ENCODE measurements around the gene CUX1. TPM values are rescaled to one million over a fixed set of nuclear protein-coding genes. Genes with fewer than 3 reads are reported as not detected.
"Not testable (repeated sequence)": the region's sequence is repeated elsewhere in the genome, so short reads cannot be mapped to it uniquely, and the experiment has no call there.

Gene CUX1
- polyA plus RNA-seq, 3 donors from 2014 or later: 3.1 to 25.9 (median 12.5) TPM

- H3K9me3 Mint-ChIP-seq: no peaks in the 10 kb centered on the region
- peaks cover 1 to 9% (median 2%) of the 10 kb centered on the region in 3 donors for H3K27me3 Mint-ChIP-seq (ENCODE audit: low read depth in 3 of 3)
- peaks cover 4 to 5% of the 10 kb centered on the region in 2 donors for H3K4me1 Mint-ChIP-seq
- DNase-seq: no peak
- H3K4me3 Mint-ChIP-seq: no peak overlapping the region
- no peaks in the 10 kb centered on the region for H3K36me3 Mint-ChIP-seq
- H3K27ac Mint-ChIP-seq: no peak overlapping the region
Measured at GRCh38 chr7:102291056-102291915, 473.9 kb downstream of the CUX1 start.

DNA sequence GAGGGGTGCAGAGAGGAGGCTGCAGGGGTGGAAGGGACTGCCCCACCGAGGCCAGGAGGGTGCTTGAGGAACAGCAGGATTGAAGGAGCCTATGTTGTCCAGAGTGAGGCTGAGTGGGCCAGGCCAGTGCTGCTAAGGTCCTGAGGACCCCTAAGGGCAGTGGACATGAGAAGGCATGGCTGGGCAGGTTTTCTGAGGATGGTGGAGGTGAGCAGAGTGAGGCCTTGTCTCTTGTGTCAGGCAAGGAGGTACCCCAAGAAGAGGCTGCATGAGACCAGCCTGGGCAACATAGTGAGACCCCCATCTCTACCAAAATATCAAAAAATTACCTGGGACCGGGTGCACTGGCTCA lies 474.5 kb downstream of the CUX1 start:
- no peak overlapping the region for H3K4me3 Mint-ChIP-seq
- no peak for DNase-seq
- H3K9me3 Mint-ChIP-seq: no peaks in the 10 kb centered on the region
- peaks cover 1 to 10% (median 2%) of the 10 kb centered on the region in 3 donors for H3K27me3 Mint-ChIP-seq (ENCODE audit: low read depth in 3 of 3)
- H3K36me3 Mint-ChIP-seq: no peaks in the 10 kb centered on the region
- no peak overlapping the region for H3K27ac Mint-ChIP-seq
- peaks cover 4 to 5% of the 10 kb centered on the region in 2 donors for H3K4me1 Mint-ChIP-seq

DNA sequence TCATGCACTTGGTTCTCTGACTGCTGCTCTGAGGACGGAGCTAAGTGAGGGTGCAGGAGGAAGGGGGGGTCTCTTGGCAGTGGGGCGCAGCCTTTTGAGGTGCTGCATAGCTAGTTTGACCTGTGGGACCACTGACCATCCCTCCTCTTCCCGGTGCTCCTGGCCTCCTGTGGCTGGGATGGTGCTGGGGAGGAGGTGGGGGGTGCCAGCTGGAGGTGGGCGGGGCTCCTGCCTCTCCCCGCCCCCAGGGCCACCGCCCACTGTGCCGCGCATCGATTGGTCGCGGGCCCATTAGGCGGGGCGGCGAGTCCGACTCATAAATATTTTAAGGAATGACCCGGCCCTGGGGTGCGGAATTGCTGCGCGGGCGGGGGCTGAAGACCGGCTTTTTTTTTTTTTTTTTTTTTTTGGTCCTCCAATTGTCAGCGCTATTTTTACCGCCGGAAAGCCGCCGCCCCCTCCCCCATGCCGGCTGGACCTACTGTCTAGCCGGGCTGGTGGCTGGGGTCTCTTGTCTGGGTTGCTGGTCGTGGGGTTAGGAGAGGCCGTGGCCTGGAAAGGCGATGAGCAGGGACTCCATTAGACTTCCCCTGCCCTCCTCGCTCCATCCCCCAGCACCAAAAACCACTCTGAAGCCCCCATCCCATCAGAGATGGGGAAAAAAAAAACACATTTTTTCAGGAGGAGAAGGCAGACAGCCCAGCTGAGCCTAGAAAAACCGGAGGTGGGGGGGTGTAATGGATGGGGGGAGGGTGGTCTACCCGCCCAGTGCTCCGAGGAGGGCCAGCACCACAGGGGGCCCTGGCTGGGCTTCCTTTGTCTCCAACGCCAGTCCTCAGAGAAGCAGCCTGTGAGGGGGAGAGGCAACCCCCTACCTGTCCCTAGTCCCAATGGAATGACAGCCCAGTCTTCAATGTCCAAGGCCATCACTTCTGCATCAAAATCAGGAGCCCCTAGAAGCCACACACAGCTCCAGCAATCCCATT lies 475.7 kb downstream of the CUX1 start:
- no peak for DNase-seq
- Mint-ChIP-seq H3K4me1 (peaks cover 4 to 5% of the 10 kb centered on the region in 2 donors), H3K27me3 (ENCODE audit: low read depth in 3 of 3) (peaks cover 2 to 14% (median 3%) of the 10 kb centered on the region in 3 donors), H3K36me3 (no peaks in the 10 kb centered on the region), H3K4me3 (no peak overlapping the region), H3K27ac (no peak overlapping the region), H3K9me3 (no peaks in the 10 kb centered on the region)

GRCh38 chr7:102294589-102294988 lies 477.2 kb downstream of the CUX1 start:
- Mint-ChIP-seq H3K4me1 (no peaks in the 10 kb centered on the region), H3K36me3 (no peaks in the 10 kb centered on the region), H3K9me3 (no peaks in the 10 kb centered on the region), H3K27me3 (ENCODE audit: low read depth in 3 of 3) (peaks cover 2 to 15% (median 3%) of the 10 kb centered on the region in 3 donors), H3K4me3 (no peak overlapping the region), H3K27ac (no peak overlapping the region)
- DNase-seq: no peak

DNA sequence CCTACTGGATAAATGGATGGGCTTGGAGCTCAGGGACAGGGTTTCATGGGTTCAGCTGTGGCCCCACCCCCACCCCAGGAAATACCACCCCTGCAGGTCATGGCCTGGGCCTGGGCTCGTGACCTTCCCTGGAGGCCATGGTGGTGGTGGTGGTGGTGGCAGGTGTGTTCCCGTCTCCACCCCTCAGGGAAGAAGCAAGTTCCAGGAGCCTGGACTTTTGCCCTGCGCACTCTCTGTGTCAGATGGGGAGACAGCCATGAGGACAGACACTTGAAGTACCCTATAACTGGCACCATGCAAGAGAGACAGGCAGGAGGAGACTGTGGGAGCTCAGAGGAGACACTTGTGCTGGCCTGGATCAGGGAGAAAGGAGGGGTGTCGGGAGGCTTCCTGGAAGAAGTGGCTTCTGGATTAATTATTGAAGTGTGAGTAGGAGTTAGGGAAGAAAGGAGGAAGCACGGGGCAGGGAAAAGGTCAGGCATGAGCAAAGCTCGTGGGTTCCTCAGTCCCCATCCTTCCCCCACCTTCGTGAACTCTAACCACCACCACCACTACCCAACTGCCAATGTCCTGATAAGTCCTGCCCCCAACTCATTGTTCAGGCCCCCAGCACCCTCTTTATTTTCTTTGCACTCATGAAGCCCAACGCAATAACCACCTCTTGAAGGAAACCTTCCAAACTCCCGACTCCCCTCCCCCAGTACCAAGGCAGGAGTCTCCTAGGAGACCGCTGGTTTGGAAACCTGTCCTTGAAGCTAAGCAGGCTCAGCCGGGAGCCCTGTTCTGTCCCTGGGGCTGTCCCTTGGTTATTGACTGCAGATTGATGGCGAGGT lies 478.1 kb downstream of the CUX1 start:
- Mint-ChIP-seq H3K4me3 (no peak overlapping the region), H3K27ac (no peak overlapping the region), H3K27me3 (ENCODE audit: low read depth in 3 of 3) (peaks cover 2 to 13% (median 3%) of the 10 kb centered on the region in 3 donors), H3K9me3 (no peaks in the 10 kb centered on the region), H3K36me3 (no peaks in the 10 kb centered on the region), H3K4me1 (no peaks in the 10 kb centered on the region)
- DNase-seq: no peak

GRCh38 chr7:102296179-102296438 lies 478.7 kb downstream of the CUX1 start:
- Mint-ChIP-seq H3K36me3 (no peaks in the 10 kb centered on the region), H3K27me3 (ENCODE audit: low read depth in 3 of 3) (peaks cover 2 to 13% (median 3%) of the 10 kb centered on the region in 3 donors), H3K4me3 (no peak overlapping the region), H3K4me1 (no peaks in the 10 kb centered on the region), H3K27ac (no peak overlapping the region), H3K9me3 (no peaks in the 10 kb centered on the region)
- no peak for DNase-seq

DNA sequence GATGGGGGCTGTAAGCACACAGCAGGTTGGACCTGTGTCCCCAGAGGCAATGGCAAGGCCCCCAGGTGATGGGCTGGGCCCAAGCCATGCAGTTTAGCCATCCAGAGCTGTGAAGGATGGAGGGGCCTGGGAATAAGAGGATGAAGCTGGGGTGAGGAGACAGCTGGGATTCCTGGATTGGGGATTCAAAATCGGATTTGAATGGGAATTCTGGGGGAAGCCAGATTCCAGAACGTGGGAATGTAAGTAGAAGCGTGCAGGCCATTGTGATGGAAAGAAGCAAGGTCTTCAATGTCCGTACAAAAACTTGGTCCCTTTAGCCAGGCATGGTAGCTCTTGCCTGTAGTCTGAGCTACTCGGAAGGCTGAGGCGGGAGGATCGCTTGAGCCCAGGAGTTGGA lies 479.1 kb downstream of the CUX1 start:
- Mint-ChIP-seq H3K9me3 (no peaks in the 10 kb centered on the region), H3K27ac (no peak overlapping the region), H3K27me3 (ENCODE audit: low read depth in 3 of 3) (peaks cover 2 to 13% (median 3%) of the 10 kb centered on the region in 3 donors), H3K4me1 (no peaks in the 10 kb centered on the region), H3K36me3 (no peaks in the 10 kb centered on the region), H3K4me3 (no peak overlapping the region)
- no peak for DNase-seq

DNA sequence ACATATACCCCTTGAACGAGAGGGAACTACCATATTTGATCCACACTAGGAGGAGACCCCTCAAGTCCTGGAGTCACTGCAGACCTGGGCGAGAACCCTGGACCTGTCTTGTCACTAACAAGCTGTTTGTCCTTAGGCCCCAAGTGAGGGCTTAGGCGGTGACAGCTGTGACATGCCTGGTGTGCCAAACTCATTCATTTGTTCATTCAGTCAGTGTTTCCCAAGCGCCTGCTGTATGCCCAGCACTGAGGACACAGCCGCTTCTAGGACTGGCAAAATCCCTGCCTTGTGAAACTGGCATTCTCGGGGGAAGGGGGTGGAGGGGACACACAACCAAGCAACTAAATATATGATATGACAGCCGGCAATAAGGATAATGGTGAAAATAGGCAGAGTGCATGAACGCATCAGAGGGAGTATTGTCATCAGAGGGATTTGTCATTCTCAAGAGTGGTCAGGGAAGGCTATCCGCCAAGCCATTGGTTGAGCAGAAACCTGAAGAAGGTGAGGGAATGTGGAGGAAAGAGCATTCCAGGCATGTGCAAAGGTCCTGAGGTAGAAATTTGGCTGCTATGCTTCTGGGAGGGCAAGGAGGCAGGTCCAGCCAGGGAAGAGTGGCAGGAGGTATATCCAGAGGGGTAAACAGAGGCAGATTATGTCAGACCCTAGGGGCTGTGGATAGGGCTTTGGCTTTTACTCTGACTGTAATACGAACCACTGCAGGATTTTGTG lies 480.2 kb downstream of the CUX1 start:
- Mint-ChIP-seq H3K4me1 (no peaks in the 10 kb centered on the region), H3K27me3 (ENCODE audit: low read depth in 3 of 3) (peaks cover 0 to 13% (median 3%) of the 10 kb centered on the region in 3 donors), H3K27ac (no peak overlapping the region), H3K9me3 (no peaks in the 10 kb centered on the region), H3K36me3 (no peaks in the 10 kb centered on the region), H3K4me3 (no peak overlapping the region)
- DNase-seq: no peak

GRCh38 chr7:102300643-102301221 lies 483.3 kb downstream of the CUX1 start:
- DNase-seq: no peak
- Mint-ChIP-seq H3K27ac (no peak overlapping the region), H3K36me3 (no peaks in the 10 kb centered on the region), H3K4me1 (peaks cover 5 to 10% of the 10 kb centered on the region in 2 donors), H3K9me3 (no peaks in the 10 kb centered on the region), H3K4me3 (no peak overlapping the region), H3K27me3 (ENCODE audit: low read depth in 3 of 3) (peaks cover 0 to 7% (median 2%) of the 10 kb centered on the region in 3 donors)

- H3K36me3 Mint-ChIP-seq; DNase-seq; H3K27ac Mint-ChIP-seq; H3K9me3 Mint-ChIP-seq; H3K4me3 Mint-ChIP-seq; H3K27me3 Mint-ChIP-seq (ENCODE audit: low read depth in 3 of 3): not testable (repeated sequence)
- H3K4me1 Mint-ChIP-seq: peaks cover 7 to 12% of the 10 kb centered on the region in 2 donors
Measured at GRCh38 chr7:102301367-102301766, 483.9 kb downstream of the CUX1 start.

GRCh38 chr7:102302025-102302424 lies 484.6 kb downstream of the CUX1 start:
- no peak for DNase-seq
- Mint-ChIP-seq H3K9me3 (no peaks in the 10 kb centered on the region), H3K4me3 (no peak overlapping the region), H3K36me3 (no peaks in the 10 kb centered on the region), H3K27me3 (ENCODE audit: low read depth in 3 of 3) (peaks cover 0 to 4% (median 2%) of the 10 kb centered on the region in 3 donors), H3K27ac (no peak overlapping the region), H3K4me1 (peaks cover 7 to 17% of the 10 kb centered on the region in 2 donors)

DNA sequence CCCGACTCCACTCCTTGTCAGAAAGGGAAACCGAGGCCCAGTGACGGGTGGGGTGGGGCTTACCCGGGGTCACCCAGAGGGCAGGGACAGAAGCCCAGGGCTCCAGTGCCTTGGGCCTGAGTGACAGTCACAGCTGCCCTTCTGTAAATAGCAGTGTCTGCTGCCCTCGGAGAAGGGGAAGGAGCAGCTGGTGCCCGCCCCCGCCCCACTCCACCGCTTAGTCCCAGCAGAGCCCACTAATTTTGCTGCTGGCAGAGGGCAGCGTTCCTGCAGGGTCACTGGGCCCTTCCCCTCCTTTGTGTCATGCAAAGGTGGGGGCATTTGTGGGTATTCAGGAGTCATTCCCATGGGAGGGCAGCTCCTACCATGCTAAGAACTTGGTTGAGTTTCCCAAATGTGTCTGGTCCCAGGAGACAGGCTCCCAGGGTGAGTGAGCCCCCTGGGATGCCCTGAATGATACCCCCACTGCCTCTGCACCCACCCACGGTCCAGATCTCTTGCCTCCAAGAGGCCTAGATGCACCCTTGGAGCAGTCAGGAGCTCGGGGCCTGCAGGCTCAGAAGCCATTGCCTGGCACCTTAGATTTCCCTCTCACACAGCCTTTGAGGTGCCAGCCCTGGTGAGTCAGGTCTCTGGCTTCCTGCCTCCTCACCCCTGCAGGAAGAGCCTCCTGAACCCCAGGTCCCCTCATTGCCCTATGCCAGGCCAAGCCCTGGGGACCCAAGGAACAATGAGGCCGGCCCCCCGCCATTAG lies 486.4 kb downstream of the CUX1 start:
- no peak overlapping the region for H3K27ac Mint-ChIP-seq
- H3K36me3 Mint-ChIP-seq: no peaks in the 10 kb centered on the region
- H3K4me1 Mint-ChIP-seq: peaks cover 7 to 19% of the 10 kb centered on the region in 2 donors
- no peak for DNase-seq
- H3K27me3 Mint-ChIP-seq (ENCODE audit: low read depth in 3 of 3): no peaks in the 10 kb centered on the region
- H3K9me3 Mint-ChIP-seq: no peaks in the 10 kb centered on the region
- H3K4me3 Mint-ChIP-seq: no peak overlapping the region

All from immature natural killer cell (primary cell).